ENCODE measurements around the gene ZNF362.

- TF ChIP-seq GABPA (IDR thresholded peaks at IDR 0.05; ENCODE audit: low read depth) = no peak
- TF ChIP-seq, protein P1, sequence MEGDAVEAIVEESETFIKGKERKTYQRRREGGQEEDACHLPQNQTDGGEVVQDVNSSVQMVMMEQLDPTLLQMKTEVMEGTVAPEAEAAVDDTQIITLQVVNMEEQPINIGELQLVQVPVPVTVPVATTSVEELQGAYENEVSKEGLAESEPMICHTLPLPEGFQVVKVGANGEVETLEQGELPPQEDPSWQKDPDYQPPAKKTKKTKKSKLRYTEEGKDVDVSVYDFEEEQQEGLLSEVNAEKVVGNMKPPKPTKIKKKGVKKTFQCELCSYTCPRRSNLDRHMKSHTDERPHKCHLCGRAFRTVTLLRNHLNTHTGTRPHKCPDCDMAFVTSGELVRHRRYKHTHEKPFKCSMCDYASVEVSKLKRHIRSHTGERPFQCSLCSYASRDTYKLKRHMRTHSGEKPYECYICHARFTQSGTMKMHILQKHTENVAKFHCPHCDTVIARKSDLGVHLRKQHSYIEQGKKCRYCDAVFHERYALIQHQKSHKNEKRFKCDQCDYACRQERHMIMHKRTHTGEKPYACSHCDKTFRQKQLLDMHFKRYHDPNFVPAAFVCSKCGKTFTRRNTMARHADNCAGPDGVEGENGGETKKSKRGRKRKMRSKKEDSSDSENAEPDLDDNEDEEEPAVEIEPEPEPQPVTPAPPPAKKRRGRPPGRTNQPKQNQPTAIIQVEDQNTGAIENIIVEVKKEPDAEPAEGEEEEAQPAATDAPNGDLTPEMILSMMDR (IDR thresholded peaks at IDR 0.05) = no peak
- TF ChIP-seq CHD2 (IDR thresholded peaks at IDR 0.05; ENCODE audit: low read length, partially characterized antibody) = no peak
- no peak for TF ChIP-seq POLR2AphosphoS5 (IDR thresholded peaks at IDR 0.05; ENCODE audit: low read depth, low read length)
- no peak for TF ChIP-seq ELF1 (IDR thresholded peaks at IDR 0.05)
- TF ChIP-seq EP300 (IDR thresholded peaks at IDR 0.05; ENCODE audit: borderline replicate concordance in 1 of 2, low read depth in 1 of 2, low read length in 1 of 2) = no peak
These were observed 39.8 kb downstream of the ZNF362 start for GRCh38 chr1:33296082-33296458.

Measured in SK-N-SH (cell line).